OCI-LY7 (cell line): ENCODE measurements around the gene WAS. TPM values are rescaled to one million over a fixed set of nuclear protein-coding genes. Genes with fewer than 3 reads are reported as not detected.
A peak's percentile ranks its signal among the peaks of the same experiment; 100 is the strongest.
"Not testable (repeated sequence)": the region's sequence is repeated elsewhere in the genome, so short reads cannot be mapped to it uniquely, and the experiment has no call there.

Experiments used
- BruUV-seq: library from RNA; stranded (reverse); fragments of 400-500 nt; replicated peaks from 2 replicates; lab custom pipeline; 2021; lab: Mats Ljungman, UMichigan
- CTCF ChIA-PET: fragments of 300-600 bp; sonication (Branson Sonifier 250); formaldehyde crosslinking; loops from one replicate; lab custom pipeline; 2022; ENCODE audit warnings: antibody characterized with exemption; ENCODE audit not compliant: unreplicated experiment; lab: Charles Lee
- POLR2A ChIA-PET: fragments of 300-600 bp; sonication (Branson Sonifier 250); formaldehyde crosslinking; loops from one replicate; lab custom pipeline; 2022; ENCODE audit warnings: antibody characterized with exemption; lab: Charles Lee
- DNase-seq: peaks from one replicate; pipeline ENCODE4 v3.0.0-alpha.2; 2015; ENCODE audit warnings: low spot score
- H2AFZ ChIP-seq: fragments of 200-600 bp; sonication (generic), shearing (Covaris generic); 2 replicates; pipeline ENCODE4 v1.6.1; 2014; ENCODE audit warnings: mild to moderate bottlenecking, antibody characterized with exemption, low read length, moderate library complexity
- H3K27ac ChIP-seq: fragments of 200-600 bp; sonication (generic); 2 replicates; pipeline ENCODE4 v1.5.1; 2014; ENCODE audit warnings: mixed run types, low read depth, mild to moderate bottlenecking, moderate library complexity, low read length, inconsistent platforms; ENCODE audit not compliant: poor library complexity, severe bottlenecking
- H3K36me3 ChIP-seq: fragments of 200-600 bp; sonication (generic); 2 replicates; pipeline ENCODE4 v1.6.1; 2014; ENCODE audit warnings: mild to moderate bottlenecking, antibody characterized with exemption, low read length, moderate library complexity, mixed read lengths; ENCODE audit not compliant: insufficient read depth
- H3K4me1 ChIP-seq: fragments of 200-600 bp; sonication (generic); 2 replicates; pipeline ENCODE4 v1.5.1; 2014; ENCODE audit warnings: mild to moderate bottlenecking, low read length; ENCODE audit not compliant: insufficient read depth, poor library complexity, severe bottlenecking
- H3K4me2 ChIP-seq: fragments of 200-600 bp; sonication (generic); 2 replicates; pipeline ENCODE4 v1.6.1; 2014; ENCODE audit warnings: mild to moderate bottlenecking, low read length
- H3K4me3 ChIP-seq: fragments of 200-600 bp; sonication (generic); 2 replicates; pipeline ENCODE4 v1.5.1; 2014; ENCODE audit warnings: mild to moderate bottlenecking, low read depth, low read length; ENCODE audit not compliant: poor library complexity, severe bottlenecking
- H3K79me2 ChIP-seq: fragments of 200-600 bp; sonication (generic); 2 replicates; pipeline ENCODE4 v1.6.1; 2016; ENCODE audit warnings: low read depth, mild to moderate bottlenecking, low read length, moderate library complexity, mixed read lengths; ENCODE audit not compliant: insufficient read depth
- H3K9me2 ChIP-seq: fragments of 200-600 bp; sonication (generic); 2 replicates; pipeline ENCODE4 v1.6.1; 2016; ENCODE audit warnings: mild to moderate bottlenecking, low read length, mixed read lengths; ENCODE audit not compliant: insufficient read depth
- H3K9me3 ChIP-seq: fragments of 200-600 bp; sonication (generic); 2 replicates; pipeline ENCODE4 v1.6.1; 2014; ENCODE audit warnings: mild to moderate bottlenecking, mixed run types, low read length, mixed read lengths
- H4K20me1 ChIP-seq: fragments of 200-600 bp; sonication (generic); 2 replicates; pipeline ENCODE4 v1.6.1; 2014; ENCODE audit warnings: mild to moderate bottlenecking, antibody characterized with exemption, low read length, moderate library complexity, mixed read lengths; ENCODE audit not compliant: insufficient read depth
- EZH2phosphoT487 ChIP-seq: fragments of 200-600 bp; sonication (generic); IDR thresholded peaks from 2 replicates; pipeline ENCODE4 v1.6.1; 2018; ENCODE audit warnings: low read depth, borderline replicate concordance, mild to moderate bottlenecking, mixed run types, antibody characterized with exemption, low read length, moderate library complexity, mixed read lengths
- intact Hi-C: fragments of 100-400 bp; cut with micrococcal nuclease; formaldehyde crosslinking; loops from one replicate; pipeline ENCODE4 v1.10.0; 2022; ENCODE audit not compliant: unreplicated experiment
- total RNA-seq, 2 experiments: library from RNA; depleted of rRNA in 1 of 2; stranded (reverse); fragments of >200 nt in 1 of 2; shearing (Covaris generic) in 1 of 2; gene quantifications; 2 replicates each; pipeline ENCODE4 v1.2.3, GENCODE V29; 2014 to 2022
- TF ChIP-seq, protein P1 (sequence below): fragments of 200-600 bp; sonication (generic); conservative IDR thresholded peaks from 2 replicates; pipeline ENCODE4 v1.5.1; 2014; ENCODE audit warnings: mild to moderate bottlenecking, antibody characterized with exemption, low read length, moderate library complexity, mixed read lengths

The WAS gene
- total RNA-seq, 2 experiments from 2014 or later: 43.9 to 87.0 TPM

DNA sequence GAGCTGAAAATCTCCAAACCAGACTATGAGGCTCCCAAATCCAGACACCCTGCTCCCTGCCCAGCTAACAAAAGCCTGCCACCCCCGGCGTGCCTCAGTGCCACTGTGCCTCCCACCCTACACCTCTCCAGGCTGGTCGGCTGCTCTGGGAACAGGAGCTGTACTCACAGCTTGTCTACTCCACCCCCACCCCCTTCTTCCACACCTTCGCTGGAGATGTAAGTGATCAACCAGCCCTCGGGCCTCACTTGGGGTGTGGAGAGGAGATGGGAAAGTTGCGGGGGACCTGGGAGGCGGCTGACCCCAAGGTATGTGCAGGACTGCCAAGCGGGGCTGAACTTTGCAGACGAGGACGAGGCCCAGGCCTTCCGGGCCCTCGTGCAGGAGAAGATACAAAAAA lies 1.8 kb downstream of the WAS start:
- Histone ChIP-seq H2AFZ (no peak overlapping the region), H3K4me3 (no peak overlapping the region), H3K36me3 (peaks cover 36% of the 10 kb centered on the region), H3K9me2 (no peaks in the 10 kb centered on the region), H3K4me2 (peak overlapping the region; percentile 99), H3K9me3 (no peaks in the 10 kb centered on the region), H3K79me2 (peaks cover 21% of the 10 kb centered on the region), H4K20me1 (no peaks in the 10 kb centered on the region), H3K27ac (no peak overlapping the region), H3K4me1 (peaks cover 28% of the 10 kb centered on the region)
- TF ChIP-seq EZH2phosphoT487: no peak
- TF ChIP-seq, protein P1, sequence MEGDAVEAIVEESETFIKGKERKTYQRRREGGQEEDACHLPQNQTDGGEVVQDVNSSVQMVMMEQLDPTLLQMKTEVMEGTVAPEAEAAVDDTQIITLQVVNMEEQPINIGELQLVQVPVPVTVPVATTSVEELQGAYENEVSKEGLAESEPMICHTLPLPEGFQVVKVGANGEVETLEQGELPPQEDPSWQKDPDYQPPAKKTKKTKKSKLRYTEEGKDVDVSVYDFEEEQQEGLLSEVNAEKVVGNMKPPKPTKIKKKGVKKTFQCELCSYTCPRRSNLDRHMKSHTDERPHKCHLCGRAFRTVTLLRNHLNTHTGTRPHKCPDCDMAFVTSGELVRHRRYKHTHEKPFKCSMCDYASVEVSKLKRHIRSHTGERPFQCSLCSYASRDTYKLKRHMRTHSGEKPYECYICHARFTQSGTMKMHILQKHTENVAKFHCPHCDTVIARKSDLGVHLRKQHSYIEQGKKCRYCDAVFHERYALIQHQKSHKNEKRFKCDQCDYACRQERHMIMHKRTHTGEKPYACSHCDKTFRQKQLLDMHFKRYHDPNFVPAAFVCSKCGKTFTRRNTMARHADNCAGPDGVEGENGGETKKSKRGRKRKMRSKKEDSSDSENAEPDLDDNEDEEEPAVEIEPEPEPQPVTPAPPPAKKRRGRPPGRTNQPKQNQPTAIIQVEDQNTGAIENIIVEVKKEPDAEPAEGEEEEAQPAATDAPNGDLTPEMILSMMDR: no peak
- no peak for DNase-seq
- POLR2A ChIA-PET: no interaction called here
- CTCF ChIA-PET: no interaction called here
- BruUV-seq: no TSS peak
- intact Hi-C loops: no loop called here

DNA sequence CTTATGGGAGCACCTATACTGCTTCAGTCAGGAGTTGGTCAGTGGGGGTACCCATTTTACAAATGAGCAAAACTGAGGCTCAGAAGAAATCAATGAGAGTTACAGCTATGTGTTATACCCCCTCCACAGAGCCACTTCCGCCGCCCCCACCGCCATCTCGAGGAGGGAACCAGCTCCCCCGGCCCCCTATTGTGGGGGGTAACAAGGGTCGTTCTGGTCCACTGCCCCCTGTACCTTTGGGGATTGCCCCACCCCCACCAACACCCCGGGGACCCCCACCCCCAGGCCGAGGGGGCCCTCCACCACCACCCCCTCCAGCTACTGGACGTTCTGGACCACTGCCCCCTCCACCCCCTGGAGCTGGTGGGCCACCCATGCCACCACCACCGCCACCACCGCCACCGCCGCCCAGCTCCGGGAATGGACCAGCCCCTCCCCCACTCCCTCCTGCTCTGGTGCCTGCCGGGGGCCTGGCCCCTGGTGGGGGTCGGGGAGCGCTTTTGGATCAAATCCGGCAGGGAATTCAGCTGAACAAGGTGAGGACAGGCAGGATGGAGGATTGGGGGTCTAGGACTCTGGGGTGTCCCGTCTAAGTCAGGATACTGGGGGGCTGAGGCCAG lies 5.0 kb downstream of the WAS start:
- Histone ChIP-seq H2AFZ (no peak overlapping the region), H3K4me3 (no peak overlapping the region), H4K20me1 (no peaks in the 10 kb centered on the region), H3K9me2 (no peaks in the 10 kb centered on the region), H3K4me2 (no peak overlapping the region), H3K4me1 (peaks cover 12% of the 10 kb centered on the region), H3K9me3 (no peaks in the 10 kb centered on the region), H3K36me3 (peaks cover 40% of the 10 kb centered on the region), H3K79me2 (peaks cover 17% of the 10 kb centered on the region), H3K27ac (no peak overlapping the region)
- ChIA-PET POLR2A (no interaction called here), CTCF (no interaction called here)
- intact Hi-C loops: no loop called here
- no TSS peak for BruUV-seq
- TF ChIP-seq, protein P1: no peak
- TF ChIP-seq EZH2phosphoT487: no peak
- DNase-seq: no peak

DNA sequence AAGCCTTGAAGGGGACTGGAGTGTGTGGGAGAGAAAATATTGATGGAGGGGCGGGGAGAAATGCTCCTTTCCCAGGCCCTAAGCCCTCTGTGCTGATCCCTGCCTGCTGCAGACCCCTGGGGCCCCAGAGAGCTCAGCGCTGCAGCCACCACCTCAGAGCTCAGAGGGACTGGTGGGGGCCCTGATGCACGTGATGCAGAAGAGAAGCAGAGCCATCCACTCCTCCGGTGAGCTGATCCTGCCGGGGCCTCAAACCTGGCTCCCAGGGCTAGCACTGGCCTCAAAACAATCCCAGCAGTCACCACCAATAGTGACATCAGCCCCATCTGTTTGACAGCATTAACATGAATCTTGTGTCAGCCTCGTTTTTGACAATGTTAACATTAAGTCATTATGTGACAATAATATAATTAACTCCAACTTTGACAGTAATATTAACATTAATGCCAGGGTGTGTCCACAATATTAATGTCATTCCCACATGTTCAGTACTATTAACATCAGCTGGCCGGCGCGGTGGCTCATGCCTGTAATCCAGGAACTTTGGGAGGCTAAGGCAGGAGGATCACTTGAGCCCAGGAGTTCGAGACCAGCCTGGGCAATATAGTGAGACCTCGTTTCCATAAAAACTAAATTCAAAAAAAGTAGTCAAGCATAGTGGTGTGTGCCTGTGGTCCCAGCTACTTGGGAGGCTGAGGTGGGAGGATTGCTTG lies 5.8 kb downstream of the WAS start:
- DNase-seq: no peak
- intact Hi-C loops: no loop called here

DNA sequence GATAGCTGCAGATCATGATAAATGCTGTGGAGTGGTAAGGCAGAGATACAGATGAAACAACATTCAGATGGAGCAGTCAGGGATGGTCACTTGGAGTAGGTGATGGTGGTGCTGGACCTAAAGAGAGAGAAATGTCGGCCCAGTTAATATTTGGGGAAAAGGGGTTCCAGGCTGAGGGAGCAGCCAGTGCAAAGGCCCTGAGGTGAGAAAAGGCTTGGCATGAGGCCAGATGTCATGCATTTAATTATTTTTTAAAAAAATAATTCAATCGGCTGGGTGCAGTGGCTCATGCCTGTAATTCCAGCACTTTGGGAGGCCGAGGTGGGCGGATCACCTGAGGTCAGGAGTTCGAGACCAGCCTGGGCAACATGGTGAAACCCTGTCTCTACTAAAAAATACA lies 8.1 kb downstream of the WAS start:
- H3K4me3 ChIP-seq, H3K9me2 ChIP-seq, H2AFZ ChIP-seq, BruUV-seq, CTCF ChIA-PET, H3K79me2 ChIP-seq, intact Hi-C loops, H3K4me2 ChIP-seq, H3K9me3 ChIP-seq, H3K27ac ChIP-seq, H4K20me1 ChIP-seq, H3K4me1 ChIP-seq, POLR2A ChIA-PET, DNase-seq: not testable (repeated sequence)
- H3K36me3 ChIP-seq: peaks cover 28% of the 10 kb centered on the region

More for the DNA sequence above, 5.8 kb downstream of the WAS start:
- no peaks in the 10 kb centered on the region for H3K9me2 ChIP-seq
- peaks cover 9% of the 10 kb centered on the region for H3K79me2 ChIP-seq
- H2AFZ ChIP-seq: no peak overlapping the region
- no peak for TF ChIP-seq EZH2phosphoT487
- TF ChIP-seq, protein P1: no peak
- CTCF ChIA-PET: no interaction called here
- H3K36me3 ChIP-seq: peaks cover 40% of the 10 kb centered on the region
- no peak overlapping the region for H3K4me2 ChIP-seq
- H3K9me3 ChIP-seq: no peaks in the 10 kb centered on the region
- POLR2A ChIA-PET: no interaction called here
- peaks cover 8% of the 10 kb centered on the region for H3K4me1 ChIP-seq
- no peak overlapping the region for H3K27ac ChIP-seq
- no peaks in the 10 kb centered on the region for H4K20me1 ChIP-seq
- no TSS peak for BruUV-seq
- no peak overlapping the region for H3K4me3 ChIP-seq
